DMS79 treated with DMSO at 0.1 percent for 48 hours (cell line): ENCODE measurements around the gene AWAT1.
"Not testable (repeated sequence)": the region's sequence is repeated elsewhere in the genome, so short reads cannot be mapped to it uniquely, and the experiment has no call there.

Experiments
- DNase-seq: peaks from one replicate; lab custom pipeline; 2025; lab: John Stamatoyannopoulos, UW

Gene AWAT1

GRCh38 chrX:70262952-70263567 lies 28.6 kb downstream of the AWAT1 start:
- DNase-seq: peak; percentile 23

GRCh38 chrX:70264784-70265183 lies 30.3 kb downstream of the AWAT1 start:
- no peak for DNase-seq

GRCh38 chrX:70268034-70268433 lies 33.6 kb downstream of the AWAT1 start, which contains the start of gene ARR3:
ARR3 (plus strand) TSS chrX:70268334; CDS start chrX:70269386, 1,052 bp downstream.
- no peak for DNase-seq

- not testable (repeated sequence) for DNase-seq
Measured at GRCh38 chrX:70274029-70274428, 39.6 kb downstream of the AWAT1 start.

GRCh38 chrX:70279081-70279480 lies 44.6 kb downstream of the AWAT1 start:
- DNase-seq: no peak

GRCh38 chrX:70280573-70280972 lies 46.1 kb downstream of the AWAT1 start:
- no peak for DNase-seq

GRCh38 chrX:70281951-70282350 lies 47.5 kb downstream of the AWAT1 start, which contains the start of gene RAB41:
RAB41 (plus strand) TSS chrX:70282172; CDS start chrX:70282218, 46 bp downstream.
- no peak for DNase-seq

- DNase-seq: no peak
Measured at GRCh38 chrX:70289168-70289792, 54.8 kb downstream of the AWAT1 start.
